ENCODE results near the gene EFEMP2.
A peak's percentile ranks its signal among the peaks of the same experiment; 100 is the strongest.

The EFEMP2 gene

DNA sequence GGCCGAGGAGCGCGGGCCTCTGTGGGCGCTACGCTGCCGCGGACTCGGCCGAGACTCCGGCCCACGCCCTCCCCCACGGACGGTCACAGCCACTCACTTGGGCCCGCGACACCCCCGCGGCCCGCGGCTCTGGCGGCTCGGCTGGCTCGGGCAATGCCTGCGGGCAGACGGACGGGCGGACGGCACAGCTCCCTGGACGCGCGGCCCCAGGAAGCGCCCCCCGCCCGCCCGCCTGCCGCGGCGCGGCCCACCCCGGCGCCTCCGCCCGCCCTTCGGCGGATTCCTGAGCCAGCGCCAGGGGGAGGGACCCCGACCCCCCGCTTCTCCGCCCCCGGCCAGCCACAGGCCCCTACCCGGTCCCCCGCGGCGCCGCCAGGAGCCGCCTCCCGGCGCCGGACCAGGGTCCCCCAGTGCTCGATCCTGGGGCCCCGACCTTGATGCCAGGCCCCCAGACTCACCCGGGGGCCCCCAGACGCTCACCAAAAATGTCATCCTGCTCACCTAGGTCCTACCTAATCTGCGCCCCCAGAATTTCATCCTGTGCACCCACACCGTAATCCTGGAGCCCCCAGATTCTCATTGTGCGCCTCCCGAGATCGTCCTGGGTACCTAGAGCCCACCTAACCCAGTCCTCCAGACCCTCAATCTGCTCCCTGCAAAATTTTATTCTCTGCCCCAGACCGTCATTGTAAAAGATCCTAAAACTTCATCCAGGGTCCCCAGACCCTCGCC lies at the start of gene EFEMP2:
TSS of gene EFEMP2 (minus strand) at position 215 of the 732 bp plus-strand sequence. CDS start 446 bp downstream, outside the sequence.
- peak; percentile 86 for DNase-seq (ENCODE audit: low read depth, low spot score)

GRCh38 chr11:65921876-65922275 lies 49.3 kb upstream of the EFEMP2 start:
- DNase-seq (ENCODE audit: low read depth, low spot score), result no peak

- DNase-seq (ENCODE audit: low read depth, low spot score), result no peak
Observed at GRCh38 chr11:65921033-65921555, 48.5 kb upstream of the EFEMP2 start.

GRCh38 chr11:65920372-65920802 lies 47.8 kb upstream of the EFEMP2 start:
- no peak for DNase-seq (ENCODE audit: low read depth, low spot score)

DNA sequence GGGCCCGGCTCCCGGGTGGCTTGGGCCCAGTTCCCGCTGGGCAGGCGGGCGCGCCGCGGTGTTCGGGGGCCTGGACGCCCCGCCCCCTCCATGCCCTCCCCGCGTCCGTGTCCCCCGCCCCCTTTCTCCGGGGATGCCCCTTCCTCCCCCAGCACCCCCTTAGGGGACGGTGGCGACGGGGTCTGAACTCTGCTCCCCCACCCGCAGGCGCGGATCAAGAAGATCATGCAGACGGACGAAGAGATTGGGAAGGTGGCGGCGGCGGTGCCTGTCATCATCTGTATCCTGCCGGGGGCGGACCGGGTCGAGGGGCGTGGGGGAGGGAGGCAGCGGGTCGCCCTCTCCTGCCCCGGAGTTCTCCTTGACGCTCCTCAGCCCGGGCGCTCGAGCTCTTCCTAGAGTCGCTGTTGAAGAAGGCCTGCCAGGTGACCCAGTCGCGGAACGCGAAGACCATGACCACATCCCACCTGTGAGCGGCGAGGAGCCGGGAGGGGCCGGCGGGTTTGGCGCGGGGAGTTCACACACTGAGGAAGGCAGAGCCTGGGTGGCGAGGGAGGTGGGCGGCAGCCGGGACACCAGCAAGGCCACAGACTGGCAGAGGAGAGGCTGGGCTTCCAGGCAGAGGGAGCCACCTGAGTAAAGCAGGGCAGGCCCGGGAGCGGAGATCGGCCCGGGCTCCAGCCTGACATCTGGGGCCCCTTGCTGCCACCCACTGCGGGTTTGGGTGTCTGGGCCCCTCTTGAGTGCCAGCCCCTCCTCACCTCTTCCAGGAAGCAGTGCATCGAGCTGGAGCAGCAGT lies 47.2 kb upstream of the EFEMP2 start:
- DNase-seq (ENCODE audit: low read depth, low spot score), result peak; percentile 54

GRCh38 chr11:65919141-65919572 lies 46.6 kb upstream of the EFEMP2 start, which contains the start of gene DRAP1:
Gene DRAP1 (plus strand): TSS chr11:65919426. CDS start chr11:65919502, 76 bp downstream.
- peak; percentile 100 for DNase-seq (ENCODE audit: low read depth, low spot score)

- peak; percentile 63 for DNase-seq (ENCODE audit: low read depth, low spot score)
Observed at GRCh38 chr11:65918211-65919140, 45.9 kb upstream of the EFEMP2 start, which contains the start of gene C11orf68. Gene C11orf68 (minus strand): TSS chr11:65919062. CDS start chr11:65919031, 31 bp downstream.

GRCh38 chr11:65917434-65918210 lies 45.0 kb upstream of the EFEMP2 start:
- DNase-seq (ENCODE audit: low read depth, low spot score), result no peak

- DNase-seq (ENCODE audit: low read depth, low spot score), result no peak
Observed at GRCh38 chr11:65917077-65917433, 44.5 kb upstream of the EFEMP2 start.

DNA sequence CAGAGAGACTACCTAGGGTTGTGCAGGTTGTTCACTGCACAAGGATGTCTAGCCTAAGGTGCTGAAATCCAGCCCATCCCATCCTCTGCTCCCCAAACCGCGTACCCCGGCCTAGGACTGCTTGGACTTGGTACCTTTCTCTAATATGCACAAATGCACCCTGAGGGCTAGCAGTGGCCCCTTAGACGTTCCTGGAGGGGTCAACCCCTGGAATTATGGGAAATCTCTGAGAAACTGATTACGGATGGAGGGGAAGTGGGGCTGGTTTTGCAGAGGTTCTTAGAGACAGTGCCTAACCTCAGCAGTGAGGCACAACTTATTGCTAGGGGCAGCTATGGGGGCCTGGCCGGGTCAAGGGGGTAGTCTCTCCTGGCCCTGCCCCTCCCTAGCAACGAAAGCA lies 43.8 kb upstream of the EFEMP2 start:
- DNase-seq (ENCODE audit: low read depth, low spot score), result no peak

DNA sequence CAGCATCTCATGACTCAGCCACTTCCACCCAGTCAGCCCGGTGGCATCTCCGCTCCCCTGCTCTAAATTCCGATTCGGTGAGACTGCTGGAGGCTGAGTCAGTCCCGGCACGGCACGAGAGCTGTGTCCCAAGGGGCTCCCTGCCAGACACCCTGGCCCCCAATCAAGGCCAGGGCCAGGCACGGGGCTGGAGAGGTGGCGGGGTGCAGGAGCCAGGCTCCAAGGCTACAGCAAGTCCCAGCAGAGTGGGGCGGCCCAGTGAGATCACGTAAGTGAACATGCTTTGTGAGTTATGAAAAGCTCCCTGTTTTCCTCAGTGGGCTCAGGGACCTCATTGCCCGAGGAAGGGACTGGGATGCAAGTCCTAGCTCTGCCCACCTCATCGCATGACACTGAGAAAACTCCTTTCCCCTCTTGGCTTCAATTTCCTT lies 43.2 kb upstream of the EFEMP2 start:
- peak; percentile 98 for DNase-seq (ENCODE audit: low read depth, low spot score)

- DNase-seq (ENCODE audit: low read depth, low spot score), result no peak
Observed at GRCh38 chr11:65915101-65915820, 42.7 kb upstream of the EFEMP2 start.

DNA sequence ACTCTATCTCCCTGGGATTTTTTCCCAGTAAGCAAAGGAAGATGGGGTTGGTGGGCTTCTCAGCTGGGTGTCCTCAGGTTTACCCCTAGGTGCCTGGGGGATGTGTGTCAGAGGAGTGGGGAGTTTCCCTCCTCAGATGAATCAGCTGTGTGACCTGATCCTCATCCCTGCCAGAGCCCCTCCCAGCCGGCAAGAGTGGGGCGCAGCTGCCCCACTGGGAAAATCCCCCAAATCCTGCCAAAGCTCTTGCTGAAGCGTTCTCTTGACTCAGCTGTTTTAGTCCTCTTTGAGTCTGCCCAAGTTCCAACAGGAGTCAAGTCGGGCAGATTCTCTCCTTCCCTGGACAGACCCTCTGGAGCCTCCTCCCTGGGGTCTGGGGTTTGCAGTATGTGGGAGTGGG lies 40.2 kb upstream of the EFEMP2 start:
- DNase-seq (ENCODE audit: low read depth, low spot score), result peak; percentile 61

DNA sequence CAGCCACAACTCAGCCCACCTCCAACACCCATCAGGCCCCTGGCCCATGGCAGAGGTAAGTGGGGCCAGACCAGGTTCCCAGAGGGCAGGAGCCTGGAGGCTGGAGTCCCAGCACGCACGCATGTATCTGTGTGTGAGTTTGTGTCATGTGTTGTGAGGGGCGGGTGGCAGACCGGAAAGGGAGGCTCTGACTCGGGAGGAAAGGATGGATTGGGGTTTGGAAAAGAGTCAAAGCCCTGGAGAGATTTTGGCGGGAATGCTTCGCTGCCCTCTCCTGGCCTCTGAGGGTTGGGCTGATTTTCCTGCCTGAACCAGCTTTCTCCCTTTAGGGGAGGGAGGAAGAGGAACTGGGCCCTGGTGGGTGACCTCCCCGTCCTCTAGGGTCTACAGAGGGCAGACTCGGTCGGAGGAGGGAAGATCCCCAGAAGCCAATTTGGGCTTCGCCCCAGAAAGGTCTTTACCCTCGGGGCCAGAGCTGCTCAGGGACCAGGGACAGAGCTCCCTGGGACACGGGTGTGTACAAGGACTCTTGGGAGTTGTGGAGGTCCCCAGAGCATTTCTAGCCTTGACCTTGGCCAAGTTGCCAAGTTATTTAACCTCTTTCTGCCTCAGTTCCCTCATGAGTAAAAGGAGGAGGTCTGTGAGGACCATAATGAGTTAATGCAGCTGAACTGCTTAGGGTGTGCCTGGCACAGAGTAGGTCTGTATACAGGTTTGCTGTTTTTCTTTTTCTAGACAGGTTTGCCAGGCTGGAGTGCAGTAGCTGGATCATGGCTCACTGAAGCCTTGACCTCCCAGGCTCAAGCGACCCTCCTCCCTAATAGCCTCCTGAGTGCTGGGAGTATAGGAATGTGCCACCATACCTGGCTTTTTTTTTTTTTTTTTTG lies 39.3 kb upstream of the EFEMP2 start:
- DNase-seq (ENCODE audit: low read depth, low spot score), result peak; percentile 73

GRCh38 chr11:65907878-65908277 lies 35.3 kb upstream of the EFEMP2 start:
- no peak for DNase-seq (ENCODE audit: low read depth, low spot score)

DNA sequence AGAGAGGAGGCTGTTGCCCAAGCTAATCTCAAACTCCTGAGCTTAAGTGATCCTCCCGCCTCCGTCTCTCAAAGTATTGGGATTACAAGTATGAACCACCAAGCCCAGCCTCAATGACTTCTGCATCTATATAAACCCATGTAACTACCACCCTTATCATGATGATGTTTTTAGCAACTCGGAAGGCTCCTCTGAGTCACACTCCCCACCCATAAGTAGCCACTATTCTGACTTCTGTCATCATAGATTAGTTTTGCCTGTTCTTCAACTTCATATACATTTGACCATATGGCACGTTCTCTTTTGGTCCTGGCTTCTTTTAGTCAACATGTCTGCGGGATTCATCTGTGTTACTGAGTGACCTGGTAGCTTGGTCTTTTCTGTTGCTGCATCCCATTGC lies 34.0 kb upstream of the EFEMP2 start:
- DNase-seq (ENCODE audit: low read depth, low spot score), result no peak

DNA sequence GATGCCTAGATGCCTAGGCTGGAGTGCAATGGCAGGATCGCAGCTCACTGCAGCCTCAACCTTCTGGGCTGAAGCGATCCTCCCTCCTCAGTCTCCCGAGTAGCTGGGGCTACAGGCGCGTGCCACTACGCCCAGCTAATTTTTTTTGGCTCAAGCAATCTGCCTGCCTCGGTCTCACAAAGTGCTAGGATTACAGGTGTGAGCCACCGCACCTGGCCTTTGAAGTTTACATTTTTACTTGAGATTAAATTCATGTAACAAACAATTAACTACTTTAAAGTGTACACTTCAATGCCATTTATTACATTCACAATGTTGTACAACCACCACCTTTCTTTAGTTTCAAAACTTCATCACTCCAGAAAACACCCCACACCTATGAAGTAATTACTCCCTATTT lies 31.1 kb upstream of the EFEMP2 start:
- no peak for DNase-seq (ENCODE audit: low read depth, low spot score)

- peak; percentile 93 for DNase-seq (ENCODE audit: low read depth, low spot score)
Observed at GRCh38 chr11:65903068-65903481, 30.5 kb upstream of the EFEMP2 start.

GRCh38 chr11:65900899-65901180 lies 28.2 kb upstream of the EFEMP2 start:
- no peak for DNase-seq (ENCODE audit: low read depth, low spot score)
